A673 (cell line): Measurements from ENCODE around the gene SHANK1. TPM values are rescaled to one million over a fixed set of nuclear protein-coding genes. Genes with fewer than 3 reads are reported as not detected.

ENCODE experiments used
- BruUV-seq: library from RNA; stranded (reverse); fragments of 400-500 nt; replicated peaks from 2 replicates; lab custom pipeline; 2021; lab: Mats Ljungman, UMichigan
- CTCF ChIA-PET: fragments of 300-600 bp; sonication (Branson Sonifier 250); formaldehyde crosslinking; loops from one replicate; lab custom pipeline; 2022; ENCODE audit warnings: antibody characterized with exemption; lab: Charles Lee
- POLR2A ChIA-PET: fragments of 300-600 bp; sonication (Branson Sonifier 250); formaldehyde crosslinking; loops from one replicate; lab custom pipeline; 2022; ENCODE audit warnings: antibody characterized with exemption; ENCODE audit not compliant: low non-redundant PET; lab: Charles Lee
- DNase-seq: peaks from one replicate; pipeline ENCODE4 v3.0.0-alpha.2; 2015; ENCODE audit warnings: low spot score
- H3K27ac ChIP-seq: fragments of 200-600 bp; sonication (generic); 2 replicates; pipeline ENCODE4 v1.5.1; 2016; ENCODE audit warnings: mixed run types, low read depth, mild to moderate bottlenecking, mixed read lengths, antibody characterized with exemption, low read length; ENCODE audit not compliant: poor library complexity, severe bottlenecking
- H3K27me3 ChIP-seq: fragments of 200-600 bp; sonication (generic); replicated peaks from 2 replicates; pipeline ENCODE4 v1.6.1; 2017; ENCODE audit warnings: mixed run types, low read depth, mild to moderate bottlenecking, mixed read lengths, antibody characterized with exemption, low read length; ENCODE audit not compliant: insufficient read depth, poor library complexity
- H3K36me3 ChIP-seq: fragments of 200-600 bp; sonication (generic); 2 replicates; pipeline ENCODE4 v1.6.1; 2016; ENCODE audit warnings: mixed run types, mild to moderate bottlenecking, mixed read lengths, antibody characterized with exemption, low read length; ENCODE audit not compliant: insufficient read depth, poor library complexity, severe bottlenecking
- H3K4me1 ChIP-seq: fragments of 200-600 bp; sonication (generic); 2 replicates; pipeline ENCODE4 v1.6.1; 2017; ENCODE audit warnings: mixed run types, mild to moderate bottlenecking, mixed read lengths, antibody characterized with exemption, low read length; ENCODE audit not compliant: insufficient read depth, poor library complexity, severe bottlenecking
- H3K4me3 ChIP-seq: fragments of 200-600 bp; sonication (generic); 2 replicates; pipeline ENCODE4 v1.5.1; 2016; ENCODE audit warnings: low read depth, mixed run types, mild to moderate bottlenecking, mixed read lengths, low read length; ENCODE audit not compliant: poor library complexity, severe bottlenecking
- H3K9me3 ChIP-seq: fragments of 200-600 bp; sonication (generic); 2 replicates; pipeline ENCODE4 v1.6.1; 2016; ENCODE audit warnings: mixed run types, low read depth, mild to moderate bottlenecking, mixed read lengths, antibody characterized with exemption, low read length; ENCODE audit not compliant: poor library complexity, severe bottlenecking
- EZH2 ChIP-seq: fragments of 200-600 bp; sonication (generic); IDR thresholded peaks from 2 replicates; pipeline ENCODE4 v1.6.1; 2017; ENCODE audit warnings: borderline replicate concordance, low read depth, mild to moderate bottlenecking, mixed read lengths, antibody characterized with exemption, low read length; ENCODE audit not compliant: poor library complexity, severe bottlenecking
- intact Hi-C: fragments of 100-400 bp; cut with micrococcal nuclease; formaldehyde crosslinking; loops from one replicate; pipeline ENCODE4 v1.10.0; 2022; ENCODE audit not compliant: unreplicated experiment
- total RNA-seq: library from RNA; stranded (reverse); gene quantifications from 2 replicates; pipeline ENCODE4 v1.2.3, GENCODE V29; 2021
- TF ChIP-seq, protein P1 (sequence below): fragments of 300-800, 200-600 bp; sonication (generic); conservative IDR thresholded peaks from 2 replicates; pipeline ENCODE4 v1.5.1; 2017; ENCODE audit warnings: low read depth, mild to moderate bottlenecking, antibody characterized with exemption, low read length, moderate library complexity, mixed read lengths

SHANK1 gene
- total RNA-seq, 1 experiment from 2014 or later, result 69.7 TPM

DNA sequence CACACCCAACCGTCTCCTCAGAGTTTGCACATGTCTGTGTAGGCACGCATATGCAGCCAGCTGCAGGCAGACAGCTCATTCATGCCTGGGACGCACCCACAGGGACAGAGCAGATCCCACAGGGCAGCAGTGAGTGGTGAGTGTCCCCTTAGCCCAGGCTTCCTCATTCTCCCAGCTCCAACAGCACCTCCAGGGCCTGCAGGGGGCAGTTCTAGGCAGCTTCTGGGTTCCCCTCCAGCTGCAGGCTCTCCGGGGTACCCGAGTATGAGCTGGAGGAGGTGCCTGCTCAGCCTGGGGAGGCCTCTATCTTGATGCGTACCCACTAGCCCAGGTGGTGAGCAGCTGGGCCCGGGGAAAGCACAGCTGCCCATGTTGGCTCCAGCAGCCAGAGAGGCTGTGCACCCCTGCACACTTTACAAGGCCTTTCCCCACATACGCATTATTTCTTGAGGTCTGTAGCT, 1.3 kb upstream of the SHANK1 start:
- ChIA-PET POLR2A (no interaction called here), CTCF (interaction anchor here (1.1 to 1.5 kb wide), 2 partner anchors 15 to 63 kb away, joined by 3 read pairs; no protein-coding TSS in a partner anchor)
- no TSS peak for BruUV-seq
- intact Hi-C loops, result loop anchor here (5.0 kb wide), 1 partner anchor 56 kb away; no protein-coding TSS in a partner anchor
- peak; percentile 61 for DNase-seq
- Histone ChIP-seq H3K4me3 (no peak overlapping the region), H3K4me1 (peaks cover 57% of the 10 kb centered on the region), H3K9me3 (no peaks in the 10 kb centered on the region), H3K27me3 (no peaks in the 10 kb centered on the region), H3K27ac (peak overlapping the region; percentile 59), H3K36me3 (peaks cover 12% of the 10 kb centered on the region)
- TF ChIP-seq, protein P1, sequence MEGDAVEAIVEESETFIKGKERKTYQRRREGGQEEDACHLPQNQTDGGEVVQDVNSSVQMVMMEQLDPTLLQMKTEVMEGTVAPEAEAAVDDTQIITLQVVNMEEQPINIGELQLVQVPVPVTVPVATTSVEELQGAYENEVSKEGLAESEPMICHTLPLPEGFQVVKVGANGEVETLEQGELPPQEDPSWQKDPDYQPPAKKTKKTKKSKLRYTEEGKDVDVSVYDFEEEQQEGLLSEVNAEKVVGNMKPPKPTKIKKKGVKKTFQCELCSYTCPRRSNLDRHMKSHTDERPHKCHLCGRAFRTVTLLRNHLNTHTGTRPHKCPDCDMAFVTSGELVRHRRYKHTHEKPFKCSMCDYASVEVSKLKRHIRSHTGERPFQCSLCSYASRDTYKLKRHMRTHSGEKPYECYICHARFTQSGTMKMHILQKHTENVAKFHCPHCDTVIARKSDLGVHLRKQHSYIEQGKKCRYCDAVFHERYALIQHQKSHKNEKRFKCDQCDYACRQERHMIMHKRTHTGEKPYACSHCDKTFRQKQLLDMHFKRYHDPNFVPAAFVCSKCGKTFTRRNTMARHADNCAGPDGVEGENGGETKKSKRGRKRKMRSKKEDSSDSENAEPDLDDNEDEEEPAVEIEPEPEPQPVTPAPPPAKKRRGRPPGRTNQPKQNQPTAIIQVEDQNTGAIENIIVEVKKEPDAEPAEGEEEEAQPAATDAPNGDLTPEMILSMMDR, result peak; percentile 44
- TF ChIP-seq EZH2, result no peak

DNA sequence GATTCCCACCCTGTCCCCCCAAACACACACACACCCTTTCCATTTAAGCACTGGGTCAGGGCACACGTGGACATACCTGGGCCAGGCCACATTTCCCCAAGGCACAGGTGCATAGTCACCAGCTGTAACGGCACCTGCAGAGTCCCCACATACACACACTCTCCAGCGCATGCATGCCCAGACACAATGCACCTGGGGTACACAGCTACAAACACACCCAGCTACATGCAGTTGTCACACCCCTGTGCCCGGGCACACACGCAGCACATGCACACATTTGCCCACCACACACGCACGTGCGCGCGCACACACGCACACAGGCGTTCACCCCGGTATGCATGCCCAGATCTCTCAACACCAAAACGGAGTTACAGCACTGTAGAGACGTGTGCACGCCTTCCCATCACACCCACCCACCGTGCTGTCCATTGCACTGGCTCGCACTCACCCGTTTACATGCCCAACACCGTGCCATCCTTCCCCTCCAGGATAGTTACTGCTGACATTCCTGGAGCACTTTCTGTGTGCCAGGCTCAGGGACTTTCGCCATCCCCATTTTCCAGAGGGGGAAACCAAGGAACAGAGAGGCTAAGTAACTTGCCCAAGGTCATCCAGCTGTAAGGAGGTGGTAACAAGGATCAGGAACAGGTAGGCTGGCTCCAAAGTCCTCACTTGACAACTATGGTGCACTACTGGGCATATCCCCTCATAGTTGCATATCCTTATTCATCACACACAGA, 749 bp upstream of the SHANK1 start:
- ChIA-PET POLR2A (no interaction called here), CTCF (interaction anchor here (0.6 to 1.5 kb wide), 3 partner anchors 15 to 312 kb away, joined by 3 to 6 read pairs (median 3); no protein-coding TSS in a partner anchor)
- Histone ChIP-seq H3K36me3 (peaks cover 9% of the 10 kb centered on the region), H3K4me1 (peaks cover 54% of the 10 kb centered on the region), H3K4me3 (no peak overlapping the region), H3K27ac (peak overlapping the region; percentile 59), H3K9me3 (no peaks in the 10 kb centered on the region), H3K27me3 (no peaks in the 10 kb centered on the region)
- no peak for DNase-seq
- intact Hi-C loops, result loop anchor here (5.0 kb wide), 1 partner anchor 57 kb away; no protein-coding TSS in a partner anchor
- no TSS peak for BruUV-seq
- TF ChIP-seq, protein P1, result no peak
- TF ChIP-seq EZH2, result no peak

DNA sequence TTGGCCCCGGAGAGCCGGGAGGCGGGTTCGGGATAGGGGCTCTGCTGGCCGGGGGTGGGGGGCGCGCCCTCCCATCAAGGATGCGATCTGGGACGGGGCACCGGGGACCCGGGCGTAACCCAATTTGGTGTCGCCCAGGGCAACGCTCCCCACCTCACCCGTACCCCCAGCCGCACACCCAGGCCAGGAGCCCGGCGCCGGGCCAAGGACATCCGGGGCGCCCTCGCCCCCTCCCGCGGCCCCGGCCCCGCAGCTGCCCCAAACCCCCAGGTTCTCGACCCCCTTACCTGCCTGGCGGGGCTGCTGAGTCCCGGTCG, 525 bp downstream of the SHANK1 start:
- intact Hi-C loops, result no loop called here
- TF ChIP-seq, protein P1, result no peak
- no peak for TF ChIP-seq EZH2
- ChIA-PET CTCF (interaction anchor here (0.7 kb wide), 2 partner anchors 13 to 173 kb away, joined by 3 to 11 read pairs; no protein-coding TSS in a partner anchor), POLR2A (no interaction called here)
- DNase-seq, result no peak
- Histone ChIP-seq H3K4me3 (peak overlapping the region; percentile 71), H3K4me1 (peaks cover 52% of the 10 kb centered on the region), H3K27ac (peak overlapping the region; percentile 61), H3K36me3 (peaks cover 18% of the 10 kb centered on the region), H3K27me3 (no peaks in the 10 kb centered on the region), H3K9me3 (no peaks in the 10 kb centered on the region)
- no TSS peak for BruUV-seq
